ENCODE measurements around the gene HHAT.
"Not testable (repeated sequence)": the region's sequence is repeated elsewhere in the genome, so short reads cannot be mapped to it uniquely, and the experiment has no call there.

The HHAT gene

GRCh38 chr1:210315529-210315928, 13.2 kb upstream of the HHAT start:
- DNase-seq: no peak

DNA sequence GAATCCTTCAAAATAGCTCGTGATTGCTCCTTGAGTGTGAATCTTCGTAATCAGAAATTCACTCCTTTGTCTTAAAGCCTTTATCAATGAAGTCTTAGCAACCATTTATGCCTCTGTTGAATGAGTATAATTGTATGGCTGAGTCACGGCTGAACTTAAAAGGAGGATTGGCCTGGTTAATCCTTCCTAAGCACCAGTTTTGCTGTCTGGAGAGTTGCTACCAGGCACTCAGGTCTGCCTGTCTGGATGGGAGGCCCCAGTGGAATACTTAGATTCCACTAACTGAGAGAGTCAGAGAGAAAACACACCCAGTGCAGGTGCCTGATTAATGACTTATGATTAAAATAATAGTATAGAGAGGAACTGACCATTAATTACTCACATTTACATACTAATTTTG, 7.6 kb upstream of the HHAT start:
- DNase-seq: no peak

DNA sequence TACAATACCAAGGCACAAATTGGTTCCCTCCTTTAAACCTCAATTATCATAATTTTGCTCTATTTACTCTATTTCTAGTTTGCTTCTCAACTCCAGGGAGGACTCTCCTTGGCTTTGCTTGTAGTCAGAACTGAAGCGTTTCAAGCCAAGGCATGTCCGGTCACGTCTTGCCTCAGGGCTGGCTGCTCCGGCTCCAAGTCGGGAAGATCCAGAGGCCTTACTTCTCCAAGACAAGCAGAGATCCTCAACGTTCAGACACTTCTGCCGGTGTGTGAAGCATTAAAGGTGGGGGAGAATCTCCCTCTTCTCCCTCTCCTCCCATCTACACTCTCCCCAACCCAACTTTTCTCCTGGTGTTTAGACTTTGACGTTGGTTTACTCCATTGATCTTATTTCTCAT, 7.2 kb upstream of the HHAT start:
- DNase-seq: no peak

GRCh38 chr1:210323957-210324356, 4.7 kb upstream of the HHAT start:
- no peak for DNase-seq

DNA sequence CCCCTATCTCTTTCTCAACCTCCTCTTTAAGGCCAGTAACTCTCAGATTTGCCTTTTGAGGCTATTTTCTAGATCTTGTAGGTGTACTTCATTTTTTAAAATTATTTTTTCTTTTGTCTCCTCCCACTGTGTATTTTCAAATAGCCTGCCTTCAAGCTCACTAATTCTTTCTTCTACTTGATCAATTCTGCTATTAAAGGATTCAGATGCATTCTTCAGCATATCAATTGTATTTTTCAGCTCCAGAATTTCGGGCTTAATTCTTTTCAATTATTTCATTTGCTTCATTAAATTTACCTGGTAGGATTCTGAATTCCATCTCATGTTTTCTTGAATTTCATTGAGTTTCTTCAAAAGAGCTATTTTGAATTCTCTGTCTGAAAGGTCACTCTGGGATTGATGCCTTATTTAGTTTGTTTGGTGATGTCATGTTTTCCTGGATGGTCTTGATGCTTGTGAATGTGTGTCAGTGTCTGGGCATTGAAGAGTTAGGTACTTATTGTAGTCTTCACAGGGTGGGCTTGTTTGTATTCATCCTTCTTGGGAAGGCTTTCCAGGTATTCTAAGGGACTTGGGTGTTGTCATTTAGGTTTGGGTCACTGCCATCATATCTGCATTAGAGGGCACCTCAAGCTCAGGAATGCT, 3.6 kb upstream of the HHAT start:
- DNase-seq: no peak

GRCh38 chr1:210328032-210328745, 513 bp upstream of the HHAT start:
- no peak for DNase-seq

- no peak for DNase-seq
Measured at GRCh38 chr1:210330279-210330866, 1.7 kb downstream of the HHAT start.

GRCh38 chr1:210332233-210332632, 3.5 kb downstream of the HHAT start:
- DNase-seq: no peak

DNA sequence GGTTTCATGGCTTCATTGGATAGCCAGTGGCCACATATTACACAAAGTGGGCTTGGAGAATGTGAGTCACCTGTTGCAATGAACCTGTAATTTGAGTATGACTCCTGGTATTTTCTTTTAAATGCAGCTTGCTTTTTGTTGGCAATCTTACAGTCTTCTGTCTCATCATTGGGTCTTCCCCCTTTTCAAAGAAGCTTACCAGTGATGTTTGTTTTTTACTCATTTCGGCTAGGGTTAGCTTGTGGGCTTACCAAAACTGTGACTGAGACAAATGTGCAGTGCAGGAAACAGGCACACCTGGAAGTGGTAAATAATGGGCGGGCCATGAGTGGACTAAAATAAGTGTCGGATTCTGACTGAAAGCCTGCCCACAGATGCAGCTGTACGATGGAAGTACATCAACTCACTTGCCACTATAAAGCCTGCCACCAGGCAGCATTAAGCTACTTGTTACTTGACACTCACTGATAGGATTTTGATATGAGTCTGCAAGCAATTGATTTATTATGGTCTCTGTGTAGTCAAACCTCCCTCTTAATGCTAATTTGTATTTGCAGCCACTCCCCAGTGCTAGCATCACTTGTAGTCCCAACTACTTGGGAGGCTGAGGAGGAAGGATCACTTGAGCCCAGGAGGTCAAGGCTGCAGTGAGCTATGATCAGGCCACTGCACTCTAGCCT, 4.2 kb downstream of the HHAT start:
- no peak for DNase-seq

DNA sequence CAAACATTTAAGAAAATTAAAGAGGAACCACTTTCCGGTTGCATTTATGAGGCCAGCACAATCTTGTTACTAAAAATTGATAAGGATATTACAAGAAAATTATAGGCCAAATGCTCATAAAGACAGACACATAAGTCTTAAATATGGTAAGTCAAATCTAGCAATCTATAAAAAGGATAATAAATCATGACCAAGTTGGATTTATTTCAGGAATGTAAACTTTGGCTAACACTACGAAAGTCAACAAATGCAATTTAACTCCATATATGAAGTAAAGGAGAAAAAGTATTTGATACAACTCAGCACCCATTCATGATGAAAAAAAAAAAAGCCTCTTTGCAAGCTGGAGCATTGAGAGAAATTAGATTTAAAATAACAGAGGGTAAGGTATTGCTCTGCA, 6.3 kb downstream of the HHAT start:
- DNase-seq: no peak

DNA sequence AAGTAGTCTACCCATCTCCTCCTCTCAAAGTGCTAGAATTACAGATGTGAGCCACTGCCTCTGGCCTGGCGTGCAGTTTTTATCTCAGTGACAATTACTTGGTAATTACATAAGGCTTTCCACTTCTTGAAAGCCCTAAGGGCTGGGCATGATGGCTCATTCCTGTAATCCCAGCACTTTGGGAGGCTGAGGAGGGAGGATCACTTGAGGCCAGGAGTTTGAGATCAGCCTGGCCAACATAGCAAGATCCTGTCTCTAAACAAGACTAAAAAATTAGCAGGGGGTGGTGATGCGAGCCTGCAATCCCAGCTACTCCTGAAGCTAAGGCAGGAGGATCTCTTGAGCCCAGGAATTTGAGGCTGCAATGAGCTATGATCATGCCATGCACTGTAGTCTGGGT, 7.7 kb downstream of the HHAT start:
- no peak for DNase-seq

- no peak for DNase-seq
Measured at GRCh38 chr1:210339500-210339899, 10.8 kb downstream of the HHAT start.

GRCh38 chr1:210340311-210340710, 11.6 kb downstream of the HHAT start:
- no peak for DNase-seq

- no peak for DNase-seq
Measured at GRCh38 chr1:210340841-210341240, 12.1 kb downstream of the HHAT start.

DNA sequence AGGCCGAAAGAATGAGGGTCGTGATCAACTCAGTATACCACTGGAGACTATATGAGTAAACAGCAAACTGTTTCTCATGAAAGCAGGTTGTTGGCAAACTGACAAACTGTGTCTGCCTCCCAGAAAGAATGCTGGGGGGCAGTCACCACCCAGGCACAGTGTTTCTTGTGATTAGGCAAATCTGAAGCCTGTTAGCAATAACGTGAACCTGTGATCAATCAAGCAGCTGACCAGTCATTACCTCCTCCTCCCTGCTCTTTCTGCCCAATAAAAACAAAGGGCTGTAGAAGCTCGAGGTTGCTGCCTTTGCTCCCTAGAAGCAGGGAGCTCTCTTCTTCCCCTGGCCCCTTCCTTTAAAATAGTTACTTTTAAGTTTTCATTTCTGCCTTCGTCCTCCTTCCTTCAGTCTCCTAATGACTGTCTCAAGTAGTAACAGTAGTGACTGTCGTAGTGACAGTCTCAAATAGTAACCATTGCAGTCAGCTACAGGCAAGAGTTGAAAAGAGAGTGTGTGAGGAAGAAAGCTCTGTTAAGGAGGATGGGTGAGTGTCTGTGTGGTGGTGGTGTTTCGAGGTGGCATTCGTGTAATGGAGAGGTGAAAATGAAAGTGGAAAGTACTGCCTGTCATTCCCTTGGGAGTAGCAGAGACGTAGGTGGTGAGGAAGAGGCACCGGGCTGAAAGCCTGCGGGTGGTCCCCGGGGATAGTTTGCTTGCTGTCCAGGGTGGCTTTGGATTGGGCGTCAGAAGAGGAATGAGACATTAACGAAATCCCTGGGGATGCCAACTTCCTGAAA, 14.5 kb downstream of the HHAT start:
- no peak for DNase-seq

DNA sequence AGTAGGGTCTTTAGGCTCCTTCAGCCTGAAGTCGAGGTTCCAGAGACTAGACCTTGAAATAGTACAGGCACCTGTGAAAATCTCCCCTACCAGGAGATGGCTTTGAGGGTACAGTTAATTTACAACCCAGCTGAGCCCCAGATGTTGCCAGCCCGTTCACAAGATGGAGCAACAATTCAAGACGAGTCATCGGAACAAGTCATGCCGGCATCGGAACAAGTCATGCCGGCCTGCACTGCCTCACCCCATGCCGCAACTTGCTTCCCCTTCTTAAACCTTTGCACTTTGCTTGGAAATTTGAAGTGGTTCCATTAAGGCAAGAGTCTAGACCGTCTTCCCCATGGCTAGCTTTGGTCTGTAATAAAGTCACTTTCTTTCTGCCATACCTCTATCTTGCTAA, 16.0 kb downstream of the HHAT start:
- no peak for DNase-seq

- no peak for DNase-seq
Measured at GRCh38 chr1:210347112-210347511, 18.4 kb downstream of the HHAT start.

- DNase-seq: no peak
Measured at GRCh38 chr1:210351496-210351895, 22.8 kb downstream of the HHAT start.

DNA sequence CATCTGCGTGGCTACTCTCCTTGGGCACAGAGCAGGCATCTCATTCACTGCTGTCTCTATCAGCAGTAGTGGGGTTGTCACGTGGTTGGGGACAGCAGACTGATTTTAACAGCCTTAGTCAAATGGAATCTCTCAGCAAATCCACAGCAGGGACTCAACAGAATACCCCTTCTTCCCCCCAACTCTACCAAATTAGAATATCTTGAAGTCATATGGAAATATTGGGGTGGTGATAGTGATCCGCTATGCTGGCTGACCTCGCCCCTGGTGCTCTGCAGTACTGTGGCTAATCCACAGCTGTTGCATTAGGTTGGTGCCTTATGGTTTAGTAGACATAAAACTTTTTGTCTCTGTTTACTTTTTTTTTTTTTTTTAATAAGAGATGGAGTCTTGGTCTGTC, 23.9 kb downstream of the HHAT start:
- DNase-seq: no peak

- DNase-seq: not testable (repeated sequence)
Measured at GRCh38 chr1:210354305-210354704, 25.6 kb downstream of the HHAT start.

DNA sequence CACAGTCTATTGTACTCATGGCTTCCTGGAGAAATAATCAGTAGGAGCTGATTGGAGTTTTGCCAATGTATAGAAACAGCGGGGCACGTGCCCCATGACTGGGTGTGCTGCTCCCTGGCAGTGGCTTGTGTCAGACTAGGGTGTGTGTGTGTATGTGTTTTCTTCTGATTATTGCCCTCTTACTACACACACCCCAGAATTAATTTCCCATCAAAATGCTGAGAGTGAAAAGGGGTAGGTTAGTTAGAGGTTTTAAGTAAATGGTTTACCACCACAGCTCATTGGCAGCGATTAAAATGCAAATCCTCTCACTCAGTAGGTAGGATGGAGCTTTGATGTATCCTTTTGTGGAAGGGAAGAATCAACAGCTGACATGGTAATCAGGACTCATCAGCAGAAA, 29.9 kb downstream of the HHAT start:
- DNase-seq: no peak

DNA sequence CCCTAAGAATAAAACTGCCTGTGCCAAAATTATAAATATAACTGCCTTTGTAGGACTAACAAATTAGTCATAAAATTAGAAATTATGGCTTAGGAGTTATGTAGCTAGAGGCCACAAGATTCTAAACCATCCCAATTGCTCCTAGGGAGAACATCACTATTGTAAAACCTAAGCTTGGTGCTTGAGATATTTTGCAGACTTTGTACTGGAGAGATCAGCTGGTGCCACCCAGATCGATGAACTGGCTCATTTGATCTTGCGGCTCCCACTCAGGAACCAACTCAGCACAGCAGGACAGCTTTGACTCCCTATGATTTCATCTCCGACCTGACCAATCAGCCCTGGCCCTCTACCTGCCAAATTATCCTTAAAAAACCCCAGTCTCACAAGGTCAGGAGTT, 30.6 kb downstream of the HHAT start:
- no peak for DNase-seq

DNA sequence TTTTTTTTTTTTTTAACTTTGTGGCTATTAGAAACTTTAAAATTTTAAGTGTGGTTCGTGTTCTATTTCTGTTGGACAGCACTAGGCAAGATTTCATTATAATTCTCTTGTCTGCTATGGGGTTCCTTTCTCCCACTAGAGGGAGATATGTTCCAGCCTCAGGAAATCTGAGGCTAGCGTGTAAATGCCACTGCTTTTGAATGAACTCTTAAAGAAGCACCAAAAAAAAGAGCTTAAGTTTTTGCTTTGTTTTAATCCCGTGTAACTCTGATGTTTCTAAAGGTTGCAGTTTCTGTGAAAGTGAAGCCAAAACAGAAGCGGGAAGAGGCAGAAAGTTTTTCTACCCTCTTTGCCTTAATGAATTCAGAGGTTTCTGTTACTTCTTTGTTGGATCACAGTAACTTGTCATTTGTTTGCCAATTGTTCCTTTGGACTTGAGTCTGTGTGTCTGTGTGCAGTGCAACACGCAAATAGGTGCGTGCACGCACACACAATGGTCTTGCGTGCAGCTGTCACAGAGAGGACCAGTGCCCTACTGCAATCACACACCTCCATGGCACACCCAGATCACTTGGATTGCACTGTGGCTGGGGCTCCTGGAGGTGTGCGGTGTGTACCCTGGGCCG, 32.3 kb downstream of the HHAT start:
- no peak for DNase-seq

Measured in T1000 (cell line).